Keratinocyte (primary cell): ENCODE results near the gene ZNF160.

Experiments
- CTCF ChIP-seq, 3 experiments: IDR thresholded peaks in 1 of 3; conservative IDR thresholded peaks in 1 of 3; optimal IDR thresholded peaks in 1 of 3; 2 replicates in 2 of 3; 3 replicates in 1 of 3; pipeline versions ENCODE3 to v1.5.1; 2011; ENCODE audit warnings: low read length in 3 of 3, mild to moderate bottlenecking in 3 of 3, moderate library complexity in 2 of 3, control low read depth in 1 of 3, inconsistent platforms in 1 of 3; ENCODE audit not compliant: insufficient read depth in 2 of 3; ENCODE audit errors: extremely low read depth in 1 of 3
- EZH2 ChIP-seq: IDR thresholded peaks from one replicate; pipeline ENCODE4 v1.6.1; 2012; ENCODE audit warnings: inconsistent platforms, mild to moderate bottlenecking, low read length, moderate library complexity

GRCh38 chr19:53079313-53079924 is 23.8 kb downstream of the ZNF160 start:
- TF ChIP-seq CTCF (optimal IDR thresholded peaks at IDR 0.05 in 1 of 3, IDR thresholded peaks at IDR 0.05 in 1 of 3, conservative IDR thresholded peaks at IDR 0.05 in 1 of 3; ENCODE audit: extremely low read depth in 1 of 3, insufficient read depth in 2 of 3, low read length in 3 of 3) (no peak), EZH2 (no peak)
